B cell (primary cell): Measurements from ENCODE around the gene UBE2O. TPM values are rescaled to one million over a fixed set of nuclear protein-coding genes. Genes with fewer than 3 reads are reported as not detected.

Source experiments
- ATAC-seq: fragments of 200-7000 bp; cut with Tn5 transposase; one replicate; pipeline ENCODE4 v1.10.0; 2021; ENCODE audit warnings: low read depth, mild to moderate bottlenecking, moderate number of reproducible peaks, moderate library complexity
- CTCF ChIA-PET: fragments of 350-600 bp; sonication (Branson Sonifier 250); formaldehyde crosslinking; loops from one replicate; lab custom pipeline; 2021; ENCODE audit warnings: antibody characterized with exemption, inconsistent platforms; lab: Charles Lee
- POLR2A ChIA-PET: fragments of 350-600 bp; sonication (Branson Sonifier 250); formaldehyde crosslinking; loops from one replicate; lab custom pipeline; 2021; ENCODE audit warnings: antibody characterized with exemption; lab: Charles Lee
- DNase-seq: peaks from one replicate; pipeline ENCODE4 v3.0.0; 2013
- H2AFZ ChIP-seq: 2 replicates; pipeline ENCODE4 v1.6.1; 2012; ENCODE audit warnings: mild to moderate bottlenecking, low read depth, low read length; ENCODE audit not compliant: insufficient read depth, poor library complexity, severe bottlenecking
- H3K27ac ChIP-seq, 2 donors: 1 replicate in 1 of 2; 2 replicates in 1 of 2; pipeline ENCODE4 v1.5.1; 2012 to 2013; ENCODE audit warnings: low read length in 2 of 2, mild to moderate bottlenecking in 2 of 2, moderate library complexity in 1 of 2
- H3K27me3 ChIP-seq, 4 experiments: fragments of 200-600 bp in 1 of 4; sonication (generic) in 1 of 4; replicated peaks in 1 of 4; 1 replicate in 2 of 4; 2 replicates in 2 of 4; pipeline versions ENCODE4 v1.6.1 to v1.7.0; 2013 to 2016; ENCODE audit warnings: low read length in 3 of 4, mild to moderate bottlenecking in 2 of 4, mixed read lengths in 1 of 4, moderate library complexity in 1 of 4; ENCODE audit not compliant: insufficient read depth in 4 of 4, control insufficient read depth in 3 of 4; ENCODE audit errors: control extremely low read depth in 1 of 4
- H3K36me3 ChIP-seq, 2 experiments: replicated peaks in 1 of 2; 1 replicate in 1 of 2; 2 replicates in 1 of 2; pipeline versions ENCODE4 v1.6.1 to v1.7.1; 2013; ENCODE audit warnings: low read length in 1 of 2; ENCODE audit not compliant: insufficient read depth in 2 of 2, control insufficient read depth in 1 of 2; ENCODE audit errors: control extremely low read depth in 1 of 2, extremely low read depth in 1 of 2
- H3K4me1 ChIP-seq, 2 donors: fragments of 200-600 bp in 1 of 2; sonication (generic) in 1 of 2; 1 replicate in 1 of 2; 2 replicates in 1 of 2; pipeline versions ENCODE4 v1.5.1 to v1.6.1; 2013 to 2017; ENCODE audit warnings: low read length in 2 of 2; ENCODE audit not compliant: control insufficient read depth in 2 of 2, insufficient read depth in 2 of 2
- H3K4me2 ChIP-seq: replicated peaks from 2 replicates; pipeline ENCODE3; 2012; ENCODE audit warnings: mild to moderate bottlenecking, low read depth, low read length; ENCODE audit not compliant: poor library complexity, severe bottlenecking
- H3K4me3 ChIP-seq, 5 experiments: fragments of 200-600 bp in 1 of 5; sonication (generic) in 1 of 5; 1 replicate in 3 of 5; 2 replicates in 2 of 5; pipeline versions ENCODE4 v1.5.1 to v1.7.0; 2011 to 2016; ENCODE audit warnings: low read length in 4 of 5, mild to moderate bottlenecking in 4 of 5, low read depth in 2 of 5, control low read depth in 1 of 5, moderate library complexity in 1 of 5; ENCODE audit not compliant: insufficient read depth in 1 of 5; ENCODE audit errors: control extremely low read depth in 1 of 5, extremely low read depth in 1 of 5
- H3K79me2 ChIP-seq: fragments of 200-600 bp; sonication (generic); one replicate; pipeline ENCODE4 v1.6.0; 2016; ENCODE audit warnings: low read length; ENCODE audit not compliant: control insufficient read depth, insufficient read depth
- H3K9ac ChIP-seq: fragments of 200-600 bp; sonication (generic); 2 replicates; pipeline ENCODE4 v1.6.1; 2017; ENCODE audit warnings: mild to moderate bottlenecking, low read length, moderate library complexity
- H3K9me3 ChIP-seq, 3 donors: one replicate each; pipeline versions ENCODE4 v1.6.1 to v1.7.1; 2013; ENCODE audit warnings: low read length in 2 of 3; ENCODE audit not compliant: control insufficient read depth in 2 of 3, insufficient read depth in 1 of 3; ENCODE audit errors: control extremely low read depth in 1 of 3
- H4K20me1 ChIP-seq: 2 replicates; pipeline ENCODE4 v1.6.0; 2012; ENCODE audit warnings: mild to moderate bottlenecking, low read length; ENCODE audit not compliant: insufficient read depth, control insufficient read depth, poor library complexity, severe bottlenecking
- H3K27ac Mint-ChIP-seq: one replicate; pipeline ENCODE4 v1.8.0; 2021; ENCODE audit warnings: mixed read lengths
- H3K27me3 Mint-ChIP-seq: one replicate; pipeline ENCODE4 v1.8.0; 2021; ENCODE audit warnings: mixed read lengths
- H3K4me1 Mint-ChIP-seq: one replicate; pipeline ENCODE4 v1.8.0; 2021; ENCODE audit warnings: mixed read lengths
- H3K4me3 Mint-ChIP-seq: one replicate; pipeline ENCODE4 v1.8.0; 2021; ENCODE audit warnings: mixed read lengths
- H3K9me3 Mint-ChIP-seq: one replicate; pipeline ENCODE4 v1.8.0; 2022; ENCODE audit warnings: mixed read lengths; ENCODE audit not compliant: insufficient read depth
- CTCF ChIP-seq: fragments of 200-600 bp; IDR thresholded peaks from one replicate; pipeline ENCODE4 v1.8.0; 2022; ENCODE audit warnings: antibody characterized with exemption, mild to moderate bottlenecking
- EZH2 ChIP-seq: IDR thresholded peaks from 2 replicates; pipeline ENCODE4 v1.6.1; 2012; ENCODE audit warnings: borderline replicate concordance, low read depth, mild to moderate bottlenecking, moderate library complexity, low read length; ENCODE audit not compliant: insufficient read depth, poor library complexity, severe bottlenecking
- WGBS: methylation state at CpG from one replicate; pipeline ENCODE4 v1.1.5; 2013; ENCODE audit warnings: missing lambda C conversion rate; ENCODE audit not compliant: insufficient coverage; 5-methylcytosine and 5-hydroxymethylcytosine counted together
- intact Hi-C: fragments of 100-400 bp; cut with micrococcal nuclease; formaldehyde crosslinking; loops from one replicate; pipeline ENCODE4 v1.10.0; 2022
- polyA plus RNA-seq: library from polyadenylated mRNA; depleted of rRNA; stranded (reverse); fragments of >200 nt; gene quantifications from 2 replicates; pipeline ENCODE4 v1.2.3, GENCODE V29; 2012
- total RNA-seq, 2 donors: library from RNA; stranded (reverse); fragments of 120-200 nt in 1 of 2; gene quantifications; 1 replicate in 1 of 2; 2 replicates in 1 of 2; pipeline versions ENCODE4 v1.2.3 to v1.2.4, GENCODE V29; 2013 to 2022

Gene UBE2O
- total and polyA plus RNA-seq, 2 donors (not counting 1 experiment from before 2014, with no cell fraction given), result 41.3 to 54.0 TPM

GRCh38 chr17:76365256-76365903 lies 87.6 kb downstream of the UBE2O start:
- Mint-ChIP-seq H3K4me1 (no peaks in the 10 kb centered on the region), H3K27me3 (peaks cover 2% of the 10 kb centered on the region), H3K4me3 (no peak overlapping the region), H3K27ac (no peak overlapping the region), H3K9me3 (no peaks in the 10 kb centered on the region)
- Histone ChIP-seq H3K4me1 (no peaks in the 10 kb centered on the region), H3K36me3 (no peaks in the 10 kb centered on the region), H3K9me3 (no peaks in the 10 kb centered on the region), H3K79me2 (no peaks in the 10 kb centered on the region), H2AFZ (no peak overlapping the region), H3K4me3 (no peak overlapping the region), H3K27me3 (peaks cover 0 to 6% (median 0%) of the 10 kb centered on the region in 4 experiments), H3K27ac (no peak overlapping the region), H4K20me1 (no peaks in the 10 kb centered on the region), H3K9ac (no peak overlapping the region), H3K4me2 (no peak overlapping the region)
- DNase-seq (peak; percentile 18), ATAC-seq (no peak)
- POLR2A ChIA-PET, result interaction anchor here (0.6 kb wide), 1 partner anchor 248 kb away, joined by 6 read pairs; no protein-coding TSS in a partner anchor
- WGBS, result 79% methylated on average over 5 of the region's 12 CpGs
- intact Hi-C loops, result no loop called here
- CTCF ChIA-PET, result interaction anchor here (0.6 to 2.6 kb wide), 8 partner anchors 17 to 259 kb away, joined by 3 to 17 read pairs (median 3); partner anchors contain the start of gene SPHK1
- TF ChIP-seq EZH2, result no peak
- TF ChIP-seq CTCF, result no peak

GRCh38 chr17:76363107-76363842 lies 89.7 kb downstream of the UBE2O start:
- WGBS, result 93% methylated on average over 4 of the region's 11 CpGs
- no peak overlapping the region for H3K4me3 Mint-ChIP-seq
- Histone ChIP-seq H3K36me3 (no peaks in the 10 kb centered on the region), H3K9me3 (no peaks in the 10 kb centered on the region), H3K27ac (no peak overlapping the region), H3K27me3 (peaks cover 0 to 3% (median 0%) of the 10 kb centered on the region in 4 experiments), H4K20me1 (no peaks in the 10 kb centered on the region), H3K79me2 (no peaks in the 10 kb centered on the region), H3K4me3 (no peak overlapping the region), H2AFZ (no peak overlapping the region), H3K4me1 (no peaks in the 10 kb centered on the region), H3K9ac (no peak overlapping the region), H3K4me2 (no peak overlapping the region)
- H3K27me3 Mint-ChIP-seq, result no peaks in the 10 kb centered on the region
- no peaks in the 10 kb centered on the region for H3K4me1 Mint-ChIP-seq
- ATAC-seq (no peak), DNase-seq (no peak)
- intact Hi-C loops, result no loop called here
- ChIA-PET CTCF (interaction anchor here (1.1 to 1.8 kb wide), 3 partner anchors 13 to 95 kb away, joined by 3 to 6 read pairs (median 4); no protein-coding TSS in a partner anchor), POLR2A (interaction anchor here (0.6 kb wide), 2 partner anchors 18 to 76 kb away, joined by 3 to 4 read pairs; no protein-coding TSS in a partner anchor)
- H3K9me3 Mint-ChIP-seq, result no peaks in the 10 kb centered on the region
- H3K27ac Mint-ChIP-seq, result no peak overlapping the region
- TF ChIP-seq CTCF (no peak), EZH2 (no peak)
